Stimulated activated CD4-positive, alpha-beta T cell treated with anti-CD3 and anti-CD28 coated beads, Interleukin-15, amount 100 ng/mL, for 24 hours (primary cell): Measurements from ENCODE around the gene LGALS1.
"Not testable (repeated sequence)": the region's sequence is repeated elsewhere in the genome, so short reads cannot be mapped to it uniquely, and the experiment has no call there.

Experiments used
- DNase-seq: peaks from one replicate; pipeline ENCODE4 v3.0.0-alpha.2; 2020

The LGALS1 gene

GRCh38 chr22:37639771-37640590, 35.5 kb upstream of the LGALS1 start:
- DNase-seq: peak; percentile 52

- no peak for DNase-seq
Measured at GRCh38 chr22:37640591-37641560, 34.6 kb upstream of the LGALS1 start.

GRCh38 chr22:37641561-37641949, 33.9 kb upstream of the LGALS1 start:
- no peak for DNase-seq

- peak; percentile 92 for DNase-seq
Measured at GRCh38 chr22:37643225-37643847, 32.1 kb upstream of the LGALS1 start.

GRCh38 chr22:37647317-37647716, 28.1 kb upstream of the LGALS1 start:
- DNase-seq: no peak

GRCh38 chr22:37647928-37648327, 27.5 kb upstream of the LGALS1 start:
- DNase-seq: no peak

GRCh38 chr22:37650463-37651136, 24.8 kb upstream of the LGALS1 start:
- DNase-seq: no peak

GRCh38 chr22:37654563-37655251, 20.7 kb upstream of the LGALS1 start:
- DNase-seq: no peak

- DNase-seq: no peak
Measured at GRCh38 chr22:37655252-37655563, 20.2 kb upstream of the LGALS1 start.

- not testable (repeated sequence) for DNase-seq
Measured at GRCh38 chr22:37656583-37656982, 18.9 kb upstream of the LGALS1 start.

GRCh38 chr22:37657590-37658132, 17.8 kb upstream of the LGALS1 start:
- no peak for DNase-seq

GRCh38 chr22:37658133-37659065, 17.0 kb upstream of the LGALS1 start, which contains the start of gene PDXP:
Gene PDXP, plus strand, starts transcription at chr22:37658723. Its CDS starts 60 bp downstream, at chr22:37658783.
- DNase-seq: peak; percentile 99

- peak; percentile 49 for DNase-seq
Measured at GRCh38 chr22:37659066-37659896, 16.2 kb upstream of the LGALS1 start.

- no peak for DNase-seq
Measured at GRCh38 chr22:37659897-37660708, 15.3 kb upstream of the LGALS1 start.

GRCh38 chr22:37660709-37661045, 14.8 kb upstream of the LGALS1 start:
- DNase-seq: no peak

- no peak for DNase-seq
Measured at GRCh38 chr22:37661160-37661924, 14.1 kb upstream of the LGALS1 start.

- no peak for DNase-seq
Measured at GRCh38 chr22:37662039-37662438, 13.4 kb upstream of the LGALS1 start.

GRCh38 chr22:37663521-37664140, 11.8 kb upstream of the LGALS1 start:
- DNase-seq: no peak
